ENCODE measurements around the gene SMC1B. TPM values are rescaled to one million over a fixed set of nuclear protein-coding genes. Genes with fewer than 3 reads are reported as not detected.

The SMC1B gene
- total and polyA plus RNA-seq, 9 of the 15 experiments (the other 6 are each of a cell fraction or from before 2014, with no cell fraction given): 0.03 TPM; not detected in 8

DNA sequence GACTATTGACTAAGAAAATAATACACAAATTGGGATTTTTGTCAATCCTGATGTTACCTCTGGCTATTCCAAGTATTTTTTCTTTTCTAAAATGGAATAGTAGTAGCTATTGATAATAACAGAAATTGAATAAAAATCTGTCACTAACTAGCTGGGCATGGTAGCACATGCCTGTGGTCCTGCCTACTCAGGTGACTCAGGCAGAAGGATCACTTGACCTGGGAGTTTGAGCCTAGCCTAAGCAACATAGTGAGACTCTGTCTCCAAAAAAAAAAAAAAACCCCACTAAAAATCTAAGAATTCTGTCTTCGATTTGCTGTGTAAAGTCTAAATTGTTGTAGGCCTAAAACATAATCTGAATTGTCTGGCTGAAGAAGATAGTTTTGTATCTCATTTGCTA, 61.4 kb downstream of the SMC1B start:
- no peak for DNase-seq (ENCODE audit: extremely low read depth in 1 of 4, low spot score in 3 of 4)
- 67% methylated on average over 1 of the region's 1 CpG for WGBS (ENCODE audit: insufficient coverage, low coverage, missing lambda C conversion rate)
- no peaks in the 10 kb centered on the region for H3K9me3 ChIP-seq (replicated peaks; ENCODE audit: control insufficient read depth, insufficient read depth, low read depth, low read length)
- intact Hi-C loops (cut with micrococcal nuclease) (no loop called here), in situ Hi-C loops (cut with MboI) (no loop called here)
- FAIRE-seq: no peak
- H3K79me2 ChIP-seq (ENCODE audit: control insufficient read depth, insufficient read depth, low read length): no peaks in the 10 kb centered on the region
- H3K9me1 ChIP-seq (ENCODE audit: control insufficient read depth, insufficient read depth, low read length): no peaks in the 10 kb centered on the region
- ChIA-PET POLR2A (no interaction called here), CTCF (ENCODE audit: low intra/inter-chr PET ratio) (no interaction called here)
- no peak overlapping the region for H3K27ac ChIP-seq (ENCODE audit: extremely low read depth, low read depth, low read length)
- H3K4me2 ChIP-seq (ENCODE audit: insufficient read depth, low read length): no peak overlapping the region
- H3K36me3 ChIP-seq (ENCODE audit: control insufficient read depth, insufficient read depth, low read length): no peaks in the 10 kb centered on the region
- no peak overlapping the region for H2AFZ ChIP-seq (ENCODE audit: low read depth, low read length)
- H4K20me1 ChIP-seq (replicated peaks; ENCODE audit: control insufficient read depth, insufficient read depth, low read length): no peaks in the 10 kb centered on the region
- peaks cover 2 to 5% of the 10 kb centered on the region in 2 experiments; a peak in 3 of 5 replicates for H3K4me1 ChIP-seq (replicated peaks in 1 of 2; ENCODE audit: control insufficient read depth in 2 of 2, insufficient read depth in 2 of 2, low read length in 2 of 2)
- H3K9ac ChIP-seq (ENCODE audit: insufficient read depth in 1 of 2, low read depth in 2 of 2, low read length in 2 of 2): no peak overlapping the region
- BruUV-seq (replicated peaks): no TSS peak
- no peak overlapping the region for H3K4me3 ChIP-seq
- H3K27me3 ChIP-seq (ENCODE audit: control insufficient read depth in 2 of 2, insufficient read depth in 2 of 2, low read length in 2 of 2): no peaks in the 10 kb centered on the region
- no peak for ATAC-seq
- TF ChIP-seq, protein P1, sequence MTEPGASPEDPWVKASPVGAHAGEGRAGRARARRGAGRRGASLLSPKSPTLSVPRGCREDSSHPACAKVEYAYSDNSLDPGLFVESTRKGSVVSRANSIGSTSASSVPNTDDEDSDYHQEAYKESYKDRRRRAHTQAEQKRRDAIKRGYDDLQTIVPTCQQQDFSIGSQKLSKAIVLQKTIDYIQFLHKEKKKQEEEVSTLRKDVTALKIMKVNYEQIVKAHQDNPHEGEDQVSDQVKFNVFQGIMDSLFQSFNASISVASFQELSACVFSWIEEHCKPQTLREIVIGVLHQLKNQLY (CRISPR knock-in tag; conservative IDR thresholded peaks at IDR 0.05): no peak
- TF ChIP-seq SIN3B (IDR thresholded peaks at IDR 0.05; ENCODE audit: low read depth) (no peak), EP300 (IDR thresholded peaks at IDR 0.05; ENCODE audit: low read length) (no peak), SOX6 (IDR thresholded peaks at IDR 0.05) (no peak), ZNF780A (CRISPR knock-in tag; IDR thresholded peaks at IDR 0.05) (no peak), HNRNPL (IDR thresholded peaks at IDR 0.05; ENCODE audit: low read depth, low read length) (no peak), ELF1 (tag; IDR thresholded peaks at IDR 0.05) (no peak), CHD1 (IDR thresholded peaks at IDR 0.05; ENCODE audit: low read length) (no peak), NRF1 (conservative IDR thresholded peaks at IDR 0.05 in 1 of 2, IDR thresholded peaks at IDR 0.05 in 1 of 2) (no peak), ASH1L (IDR thresholded peaks at IDR 0.05; ENCODE audit: borderline replicate concordance, low read depth, partially characterized antibody) (no peak)
- TF ChIP-seq, protein P2, sequence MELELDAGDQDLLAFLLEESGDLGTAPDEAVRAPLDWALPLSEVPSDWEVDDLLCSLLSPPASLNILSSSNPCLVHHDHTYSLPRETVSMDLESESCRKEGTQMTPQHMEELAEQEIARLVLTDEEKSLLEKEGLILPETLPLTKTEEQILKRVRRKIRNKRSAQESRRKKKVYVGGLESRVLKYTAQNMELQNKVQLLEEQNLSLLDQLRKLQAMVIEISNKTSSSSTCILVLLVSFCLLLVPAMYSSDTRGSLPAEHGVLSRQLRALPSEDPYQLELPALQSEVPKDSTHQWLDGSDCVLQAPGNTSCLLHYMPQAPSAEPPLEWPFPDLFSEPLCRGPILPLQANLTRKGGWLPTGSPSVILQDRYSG (tag; conservative IDR thresholded peaks at IDR 0.05; ENCODE audit: low read depth): no peak
- TF ChIP-seq, protein P3, sequence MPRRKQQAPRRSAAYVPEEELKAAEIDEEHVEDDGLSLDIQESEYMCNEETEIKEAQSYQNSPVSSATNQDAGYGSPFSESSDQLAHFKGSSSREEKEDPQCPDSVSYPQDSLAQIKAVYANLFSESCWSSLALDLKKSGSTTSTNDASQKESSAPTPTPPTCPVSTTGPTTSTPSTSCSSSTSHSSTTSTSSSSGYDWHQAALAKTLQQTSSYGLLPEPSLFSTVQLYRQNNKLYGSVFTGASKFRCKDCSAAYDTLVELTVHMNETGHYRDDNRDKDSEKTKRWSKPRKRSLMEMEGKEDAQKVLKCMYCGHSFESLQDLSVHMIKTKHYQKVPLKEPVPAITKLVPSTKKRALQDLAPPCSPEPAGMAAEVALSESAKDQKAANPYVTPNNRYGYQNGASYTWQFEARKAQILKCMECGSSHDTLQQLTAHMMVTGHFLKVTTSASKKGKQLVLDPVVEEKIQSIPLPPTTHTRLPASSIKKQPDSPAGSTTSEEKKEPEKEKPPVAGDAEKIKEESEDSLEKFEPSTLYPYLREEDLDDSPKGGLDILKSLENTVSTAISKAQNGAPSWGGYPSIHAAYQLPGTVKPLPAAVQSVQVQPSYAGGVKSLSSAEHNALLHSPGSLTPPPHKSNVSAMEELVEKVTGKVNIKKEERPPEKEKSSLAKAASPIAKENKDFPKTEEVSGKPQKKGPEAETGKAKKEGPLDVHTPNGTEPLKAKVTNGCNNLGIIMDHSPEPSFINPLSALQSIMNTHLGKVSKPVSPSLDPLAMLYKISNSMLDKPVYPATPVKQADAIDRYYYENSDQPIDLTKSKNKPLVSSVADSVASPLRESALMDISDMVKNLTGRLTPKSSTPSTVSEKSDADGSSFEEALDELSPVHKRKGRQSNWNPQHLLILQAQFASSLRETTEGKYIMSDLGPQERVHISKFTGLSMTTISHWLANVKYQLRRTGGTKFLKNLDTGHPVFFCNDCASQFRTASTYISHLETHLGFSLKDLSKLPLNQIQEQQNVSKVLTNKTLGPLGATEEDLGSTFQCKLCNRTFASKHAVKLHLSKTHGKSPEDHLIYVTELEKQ (CRISPR knock-in tag; IDR thresholded peaks at IDR 0.05): no peak
- TF ChIP-seq, protein P4, sequence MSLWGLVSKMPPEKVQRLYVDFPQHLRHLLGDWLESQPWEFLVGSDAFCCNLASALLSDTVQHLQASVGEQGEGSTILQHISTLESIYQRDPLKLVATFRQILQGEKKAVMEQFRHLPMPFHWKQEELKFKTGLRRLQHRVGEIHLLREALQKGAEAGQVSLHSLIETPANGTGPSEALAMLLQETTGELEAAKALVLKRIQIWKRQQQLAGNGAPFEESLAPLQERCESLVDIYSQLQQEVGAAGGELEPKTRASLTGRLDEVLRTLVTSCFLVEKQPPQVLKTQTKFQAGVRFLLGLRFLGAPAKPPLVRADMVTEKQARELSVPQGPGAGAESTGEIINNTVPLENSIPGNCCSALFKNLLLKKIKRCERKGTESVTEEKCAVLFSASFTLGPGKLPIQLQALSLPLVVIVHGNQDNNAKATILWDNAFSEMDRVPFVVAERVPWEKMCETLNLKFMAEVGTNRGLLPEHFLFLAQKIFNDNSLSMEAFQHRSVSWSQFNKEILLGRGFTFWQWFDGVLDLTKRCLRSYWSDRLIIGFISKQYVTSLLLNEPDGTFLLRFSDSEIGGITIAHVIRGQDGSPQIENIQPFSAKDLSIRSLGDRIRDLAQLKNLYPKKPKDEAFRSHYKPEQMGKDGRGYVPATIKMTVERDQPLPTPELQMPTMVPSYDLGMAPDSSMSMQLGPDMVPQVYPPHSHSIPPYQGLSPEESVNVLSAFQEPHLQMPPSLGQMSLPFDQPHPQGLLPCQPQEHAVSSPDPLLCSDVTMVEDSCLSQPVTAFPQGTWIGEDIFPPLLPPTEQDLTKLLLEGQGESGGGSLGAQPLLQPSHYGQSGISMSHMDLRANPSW (CRISPR knock-in tag; IDR thresholded peaks at IDR 0.05): no peak
- TF ChIP-seq, protein P5, sequence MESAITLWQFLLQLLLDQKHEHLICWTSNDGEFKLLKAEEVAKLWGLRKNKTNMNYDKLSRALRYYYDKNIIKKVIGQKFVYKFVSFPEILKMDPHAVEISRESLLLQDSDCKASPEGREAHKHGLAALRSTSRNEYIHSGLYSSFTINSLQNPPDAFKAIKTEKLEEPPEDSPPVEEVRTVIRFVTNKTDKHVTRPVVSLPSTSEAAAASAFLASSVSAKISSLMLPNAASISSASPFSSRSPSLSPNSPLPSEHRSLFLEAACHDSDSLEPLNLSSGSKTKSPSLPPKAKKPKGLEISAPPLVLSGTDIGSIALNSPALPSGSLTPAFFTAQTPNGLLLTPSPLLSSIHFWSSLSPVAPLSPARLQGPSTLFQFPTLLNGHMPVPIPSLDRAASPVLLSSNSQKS (CRISPR knock-in tag; IDR thresholded peaks at IDR 0.05): no peak

All from K562 (cell line).